ENCODE measurements around the gene FARP1.

DNA sequence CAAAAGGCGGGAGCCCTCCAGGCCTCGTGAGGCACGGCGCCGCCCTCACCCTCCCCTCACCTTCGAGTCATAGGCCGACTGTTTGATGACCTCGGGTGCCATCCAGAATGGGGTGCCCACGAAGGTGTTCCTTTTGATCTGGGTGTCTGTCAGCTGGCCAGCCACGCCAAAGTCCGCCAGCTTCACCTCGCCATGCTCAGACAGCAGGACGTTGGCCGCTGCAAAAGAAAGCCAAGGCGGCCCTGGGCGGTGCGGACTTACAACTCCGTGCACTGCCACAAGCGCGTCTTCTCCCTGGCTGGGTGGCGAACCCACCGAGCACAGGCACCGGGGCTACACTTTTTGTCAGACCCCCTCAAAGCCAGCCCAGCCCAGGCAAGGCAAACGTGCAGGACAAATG, 331.9 kb downstream of the FARP1 start:
- no peak for TF ChIP-seq EZH2 (IDR thresholded peaks at IDR 0.05; ENCODE audit: insufficient read depth, low read length)
- TF ChIP-seq, protein P1, sequence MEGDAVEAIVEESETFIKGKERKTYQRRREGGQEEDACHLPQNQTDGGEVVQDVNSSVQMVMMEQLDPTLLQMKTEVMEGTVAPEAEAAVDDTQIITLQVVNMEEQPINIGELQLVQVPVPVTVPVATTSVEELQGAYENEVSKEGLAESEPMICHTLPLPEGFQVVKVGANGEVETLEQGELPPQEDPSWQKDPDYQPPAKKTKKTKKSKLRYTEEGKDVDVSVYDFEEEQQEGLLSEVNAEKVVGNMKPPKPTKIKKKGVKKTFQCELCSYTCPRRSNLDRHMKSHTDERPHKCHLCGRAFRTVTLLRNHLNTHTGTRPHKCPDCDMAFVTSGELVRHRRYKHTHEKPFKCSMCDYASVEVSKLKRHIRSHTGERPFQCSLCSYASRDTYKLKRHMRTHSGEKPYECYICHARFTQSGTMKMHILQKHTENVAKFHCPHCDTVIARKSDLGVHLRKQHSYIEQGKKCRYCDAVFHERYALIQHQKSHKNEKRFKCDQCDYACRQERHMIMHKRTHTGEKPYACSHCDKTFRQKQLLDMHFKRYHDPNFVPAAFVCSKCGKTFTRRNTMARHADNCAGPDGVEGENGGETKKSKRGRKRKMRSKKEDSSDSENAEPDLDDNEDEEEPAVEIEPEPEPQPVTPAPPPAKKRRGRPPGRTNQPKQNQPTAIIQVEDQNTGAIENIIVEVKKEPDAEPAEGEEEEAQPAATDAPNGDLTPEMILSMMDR (IDR thresholded peaks at IDR 0.05; ENCODE audit: insufficient read depth, low read depth, low read length): no peak

Measured in astrocyte (in vitro differentiated cells and primary cell).